Endothelial cell of umbilical vein (primary cell): ENCODE measurements around the gene KRT83. TPM values are rescaled to one million over a fixed set of nuclear protein-coding genes. Genes with fewer than 3 reads are reported as not detected.

ENCODE experiments used
- BruUV-seq: library from RNA; stranded (reverse); fragments of 400-500 nt; replicated peaks from 2 replicates; lab custom pipeline; 2021; lab: Mats Ljungman, UMichigan
- CTCF ChIA-PET: fragments of 300-600, 350-600 bp; sonication (Branson Sonifier 250); formaldehyde crosslinking; loops from one replicate; lab custom pipeline; 2021; ENCODE audit warnings: antibody characterized with exemption, inconsistent platforms; lab: Charles Lee
- POLR2A ChIA-PET: fragments of 300-600, 350-600 bp; sonication (Branson Sonifier 250); formaldehyde crosslinking; loops from one replicate; lab custom pipeline; 2021; ENCODE audit warnings: antibody characterized with exemption, inconsistent platforms; lab: Charles Lee
- DNase-seq: peaks from one replicate; pipeline ENCODE4 v3.0.0-alpha.2; 2011; ENCODE audit warnings: low read depth, low spot score
- FAIRE-seq: peaks from 2 replicates; lab custom pipeline; 2011; peaks lifted over from hg19 to GRCh38; lab: Jason Lieb, UNC
- H2AFZ ChIP-seq: 2 replicates; pipeline ENCODE4 v1.6.0; 2012; ENCODE audit warnings: low read depth, low read length, control low read depth, inconsistent platforms
- H3K27ac ChIP-seq: 2 replicates; pipeline ENCODE4 v1.5.1; 2011; ENCODE audit warnings: low read depth, mild to moderate bottlenecking, control low read depth, low read length, moderate library complexity; ENCODE audit not compliant: insufficient read depth
- H3K27me3 ChIP-seq, 2 experiments: 2 replicates each; pipeline versions ENCODE4 v1.6.0 to v1.6.1; 2011; ENCODE audit warnings: low read length in 2 of 2, mixed read lengths in 1 of 2; ENCODE audit not compliant: control insufficient read depth in 2 of 2, insufficient read depth in 2 of 2
- H3K36me3 ChIP-seq, 2 experiments: 2 replicates in 1 of 2; 3 replicates in 1 of 2; pipeline ENCODE4 v1.5.1; 2011; ENCODE audit warnings: low read length in 2 of 2, mild to moderate bottlenecking in 1 of 2, moderate library complexity in 1 of 2; ENCODE audit not compliant: control insufficient read depth in 2 of 2, insufficient read depth in 2 of 2; ENCODE audit errors: extremely low read depth in 1 of 2
- H3K4me1 ChIP-seq: 3 replicates; pipeline ENCODE4 v1.5.1; 2011; ENCODE audit warnings: mild to moderate bottlenecking, low read length; ENCODE audit not compliant: control insufficient read depth, insufficient read depth; ENCODE audit errors: extremely low read depth
- H3K4me2 ChIP-seq: 2 replicates; pipeline ENCODE4 v1.6.1; 2011; ENCODE audit warnings: low read length, control low read depth, mixed read lengths; ENCODE audit not compliant: insufficient read depth
- H3K4me3 ChIP-seq, 3 experiments: fragments of 200-600 bp in 1 of 3; sonication (generic), shearing (Covaris generic) in 1 of 3; replicated peaks in 1 of 3; 2 replicates each; pipeline ENCODE4 v1.5.1; 2011 to 2016; ENCODE audit warnings: control low read depth in 3 of 3, low read length in 3 of 3, mild to moderate bottlenecking in 2 of 3, inconsistent platforms in 1 of 3, low read depth in 1 of 3, moderate library complexity in 1 of 3; ENCODE audit not compliant: insufficient read depth in 1 of 3
- H3K79me2 ChIP-seq: 2 replicates; pipeline ENCODE4 v1.6.0; 2012; ENCODE audit warnings: low read length, inconsistent platforms; ENCODE audit not compliant: control insufficient read depth, insufficient read depth
- H3K9ac ChIP-seq: replicated peaks from 2 replicates; pipeline ENCODE3; 2011; ENCODE audit warnings: low read length, control low read depth; ENCODE audit not compliant: insufficient read depth; ENCODE audit errors: extremely low read depth
- H3K9me1 ChIP-seq: replicated peaks from 3 replicates; pipeline ENCODE4 v1.6.0; 2011; ENCODE audit warnings: mild to moderate bottlenecking, low read length; ENCODE audit not compliant: control insufficient read depth, insufficient read depth; ENCODE audit errors: extremely low read depth
- H3K9me3 ChIP-seq: replicated peaks from 2 replicates; pipeline ENCODE4 v1.5.1; 2012; ENCODE audit warnings: low read length, inconsistent platforms; ENCODE audit not compliant: control insufficient read depth, insufficient read depth
- H4K20me1 ChIP-seq: replicated peaks from 2 replicates; pipeline ENCODE3; 2011; ENCODE audit warnings: mild to moderate bottlenecking, low read length; ENCODE audit not compliant: control insufficient read depth, insufficient read depth; ENCODE audit errors: extremely low read depth
- EZH2 ChIP-seq: IDR thresholded peaks from 2 replicates; pipeline ENCODE4 v1.6.1; 2012; ENCODE audit warnings: borderline replicate concordance, low read depth, mild to moderate bottlenecking, moderate library complexity, low read length, inconsistent platforms; ENCODE audit not compliant: severe bottlenecking
- FOS ChIP-seq: IDR thresholded peaks from 2 replicates; pipeline ENCODE4 v1.6.1; 2011; ENCODE audit warnings: mild to moderate bottlenecking, low read length, moderate library complexity, borderline replicate concordance; ENCODE audit not compliant: insufficient read depth
- GATA2 ChIP-seq: IDR thresholded peaks from 2 replicates; pipeline ENCODE4 v1.7.0; 2011; ENCODE audit warnings: low read depth, mild to moderate bottlenecking, moderate library complexity, mixed read lengths, low read length; ENCODE audit not compliant: insufficient read length, insufficient read depth
- JUN ChIP-seq: IDR thresholded peaks from 2 replicates; pipeline ENCODE4 v1.6.1; 2011; ENCODE audit warnings: borderline replicate concordance, low read depth; ENCODE audit not compliant: insufficient read length, insufficient read depth
- MYC ChIP-seq: IDR thresholded peaks from one replicate; pipeline ENCODE4 v1.6.1; 2011; ENCODE audit warnings: mild to moderate bottlenecking, low read depth, low read length
- POLR2A ChIP-seq: IDR thresholded peaks from 2 replicates; pipeline ENCODE4 v1.6.1; 2012; ENCODE audit warnings: low read depth, mild to moderate bottlenecking, control low read depth, low read length
- POLR2AphosphoS5 ChIP-seq: IDR thresholded peaks from 2 replicates; pipeline ENCODE4 v1.6.1; 2012; ENCODE audit warnings: low read depth, mild to moderate bottlenecking, control low read depth, low read length, moderate library complexity; ENCODE audit not compliant: insufficient read depth
- dilution Hi-C: fragments of 300-500 bp; cut with MboI; formaldehyde crosslinking; loops from one replicate; pipeline ENCODE4 v1.15.0; 2019; ENCODE audit warnings: low sequenced_read_pairs; ENCODE audit not compliant: extremely low pct_ligation_motif_present
- intact Hi-C: fragments of 100-400 bp; cut with micrococcal nuclease; formaldehyde crosslinking; loops from one replicate; pipeline ENCODE4 v1.10.0; 2022
- polyA plus RNA-seq, 4 experiments: library from polyadenylated mRNA; depleted of rRNA in 3 of 4; stranded (reverse) in 3 of 4; unstranded in 1 of 4; fragments of >200 nt; gene quantifications; 2 replicates each; pipeline versions ENCODE4 v1.2.1 to v1.2.3, GENCODE V29; 2011 to 2012; ENCODE audit warnings: missing spikeins in 1 of 4
- total RNA-seq: library from RNA; stranded (reverse); gene quantifications from 2 replicates; pipeline ENCODE4 v1.2.3, GENCODE V29; 2021
- TF ChIP-seq, protein P1 (sequence below), 2 donors: IDR thresholded peaks; 1 replicate in 1 of 2; 2 replicates in 1 of 2; pipeline ENCODE4 v1.5.1; 2011; ENCODE audit warnings: low read length in 2 of 2, mild to moderate bottlenecking in 2 of 2, moderate library complexity in 2 of 2, control low read depth in 1 of 2, inconsistent platforms in 1 of 2, low read depth in 1 of 2; ENCODE audit not compliant: insufficient read depth in 1 of 2; ENCODE audit errors: extremely low read depth in 1 of 2
- TF ChIP-seq, protein P2 (sequence below): IDR thresholded peaks from 2 replicates; pipeline ENCODE4 v1.6.1; 2011; ENCODE audit not compliant: insufficient read depth, insufficient read length

The KRT83 gene
- total and polyA plus RNA-seq, 2 donors (not counting 3 experiments of a cell fraction or from before 2014, with no cell fraction given), result not detected

DNA sequence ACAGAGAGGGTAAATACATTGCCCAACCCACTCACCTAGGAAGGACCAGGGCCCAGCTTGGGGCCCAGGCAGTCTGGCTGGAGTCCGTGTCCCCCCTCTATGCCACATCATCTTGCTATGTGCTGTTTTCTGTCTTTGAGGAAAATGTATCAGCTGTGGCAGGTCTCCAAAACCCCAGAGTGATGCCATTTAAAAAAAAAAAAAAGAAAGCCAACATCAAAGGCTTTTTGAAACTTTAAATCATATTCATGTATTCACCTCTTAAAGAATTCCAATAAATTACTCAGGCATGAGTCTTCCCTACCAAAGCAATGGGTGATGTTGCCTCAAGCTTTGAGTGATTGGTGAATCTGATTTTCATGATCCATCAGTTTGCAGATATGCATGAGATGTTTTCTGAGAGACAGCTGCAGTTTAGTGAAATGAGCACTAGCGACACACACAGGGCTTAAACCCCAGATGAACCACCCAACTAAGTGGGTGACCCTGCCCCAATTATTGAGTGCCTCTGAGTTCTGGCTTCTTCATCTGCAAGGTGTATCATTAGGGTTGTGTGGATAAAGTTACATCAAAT, 35.9 kb downstream of the KRT83 start:
- dilution Hi-C loops, result no loop called here
- H3K79me2 ChIP-seq, result no peaks in the 10 kb centered on the region
- H3K4me1 ChIP-seq, result no peaks in the 10 kb centered on the region
- H2AFZ ChIP-seq, result no peak overlapping the region
- no peak for DNase-seq
- no peak overlapping the region for H3K4me3 ChIP-seq
- no peak overlapping the region for H3K4me2 ChIP-seq
- TF ChIP-seq FOS, result no peak
- TF ChIP-seq GATA2, result no peak
- no peak for TF ChIP-seq POLR2A
- TF ChIP-seq, protein P1, sequence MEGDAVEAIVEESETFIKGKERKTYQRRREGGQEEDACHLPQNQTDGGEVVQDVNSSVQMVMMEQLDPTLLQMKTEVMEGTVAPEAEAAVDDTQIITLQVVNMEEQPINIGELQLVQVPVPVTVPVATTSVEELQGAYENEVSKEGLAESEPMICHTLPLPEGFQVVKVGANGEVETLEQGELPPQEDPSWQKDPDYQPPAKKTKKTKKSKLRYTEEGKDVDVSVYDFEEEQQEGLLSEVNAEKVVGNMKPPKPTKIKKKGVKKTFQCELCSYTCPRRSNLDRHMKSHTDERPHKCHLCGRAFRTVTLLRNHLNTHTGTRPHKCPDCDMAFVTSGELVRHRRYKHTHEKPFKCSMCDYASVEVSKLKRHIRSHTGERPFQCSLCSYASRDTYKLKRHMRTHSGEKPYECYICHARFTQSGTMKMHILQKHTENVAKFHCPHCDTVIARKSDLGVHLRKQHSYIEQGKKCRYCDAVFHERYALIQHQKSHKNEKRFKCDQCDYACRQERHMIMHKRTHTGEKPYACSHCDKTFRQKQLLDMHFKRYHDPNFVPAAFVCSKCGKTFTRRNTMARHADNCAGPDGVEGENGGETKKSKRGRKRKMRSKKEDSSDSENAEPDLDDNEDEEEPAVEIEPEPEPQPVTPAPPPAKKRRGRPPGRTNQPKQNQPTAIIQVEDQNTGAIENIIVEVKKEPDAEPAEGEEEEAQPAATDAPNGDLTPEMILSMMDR (IDR thresholded peaks at IDR 0.05; ENCODE audit: extremely low read depth in 1 of 2, insufficient read depth in 1 of 2, low read depth in 1 of 2, low read length in 2 of 2), result no peak
- no peak for TF ChIP-seq JUN
- no peak for TF ChIP-seq POLR2AphosphoS5
- no peak for TF ChIP-seq MYC
- TF ChIP-seq EZH2, result no peak
- TF ChIP-seq, protein P2, sequence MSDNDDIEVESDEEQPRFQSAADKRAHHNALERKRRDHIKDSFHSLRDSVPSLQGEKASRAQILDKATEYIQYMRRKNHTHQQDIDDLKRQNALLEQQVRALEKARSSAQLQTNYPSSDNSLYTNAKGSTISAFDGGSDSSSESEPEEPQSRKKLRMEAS, result no peak
- intact Hi-C loops, result no loop called here
- H4K20me1 ChIP-seq, result no peaks in the 10 kb centered on the region
- H3K36me3 ChIP-seq, result no peaks in the 10 kb centered on the region
- no peaks in the 10 kb centered on the region for H3K27me3 ChIP-seq
- H3K9me3 ChIP-seq, result no peaks in the 10 kb centered on the region
- H3K9me1 ChIP-seq, result no peaks in the 10 kb centered on the region
- H3K27ac ChIP-seq, result no peak overlapping the region
- no peak overlapping the region for H3K9ac ChIP-seq
- ChIA-PET CTCF (interaction anchor here (0.7 to 2.4 kb wide), 6 partner anchors 9 to 43 kb away, joined by 3 to 9 read pairs (median 4); no protein-coding TSS in a partner anchor), POLR2A (no interaction called here)
- no TSS peak for BruUV-seq
- FAIRE-seq, result no peak
